Mammary epithelial cell (primary cell): ENCODE data around the gene BEGAIN.

Experiments used
- EZH2 ChIP-seq: IDR thresholded peaks from 2 replicates; pipeline ENCODE4 v1.6.1; 2012; ENCODE audit warnings: low read length, inconsistent platforms, borderline replicate concordance
- TF ChIP-seq, protein P1 (sequence below), 2 donors: IDR thresholded peaks in 1 of 2; conservative IDR thresholded peaks in 1 of 2; 2 replicates each; pipeline ENCODE4 v1.5.1; 2011 to 2012; ENCODE audit warnings: inconsistent platforms in 2 of 2, low read length in 2 of 2, mild to moderate bottlenecking in 2 of 2, control low read depth in 1 of 2, low read depth in 1 of 2; ENCODE audit not compliant: insufficient read depth in 1 of 2; ENCODE audit errors: extremely low read depth in 1 of 2

DNA sequence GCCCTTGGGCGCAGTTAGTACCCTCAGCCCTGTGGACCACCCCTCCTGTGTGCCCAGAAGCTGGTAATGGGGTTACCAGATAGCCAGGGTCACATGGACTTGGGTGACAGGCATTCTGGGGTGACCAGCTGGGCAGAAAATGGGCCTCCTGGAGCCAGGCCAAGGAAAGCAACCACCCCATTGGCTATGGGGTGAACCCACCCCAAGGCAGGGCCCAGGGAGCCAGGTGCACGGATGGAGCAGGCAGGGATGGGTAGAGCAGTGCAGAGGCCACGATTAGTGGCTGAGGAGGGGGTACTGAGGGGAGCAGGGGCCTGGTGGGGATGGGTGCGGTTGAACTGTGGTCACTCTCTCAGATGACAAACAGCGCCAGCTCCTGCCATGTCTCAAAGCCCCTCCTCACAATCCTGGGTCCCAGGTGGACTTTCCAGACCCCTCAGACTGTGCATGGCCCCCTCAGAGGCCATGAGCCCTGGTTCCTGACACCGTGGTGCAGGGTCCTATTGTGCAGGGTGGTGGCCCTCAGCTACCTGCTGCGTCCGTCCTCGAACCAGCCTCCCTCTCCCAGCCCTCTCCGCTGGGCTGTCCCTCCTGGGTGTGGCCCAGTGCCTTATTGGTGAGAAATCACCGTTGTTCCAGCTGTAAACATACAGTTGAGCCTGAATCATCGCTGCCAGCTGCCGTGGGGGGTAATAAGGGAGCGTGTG is 23.4 kb upstream of the BEGAIN start:
- TF ChIP-seq EZH2, result no peak
- TF ChIP-seq, protein P1, sequence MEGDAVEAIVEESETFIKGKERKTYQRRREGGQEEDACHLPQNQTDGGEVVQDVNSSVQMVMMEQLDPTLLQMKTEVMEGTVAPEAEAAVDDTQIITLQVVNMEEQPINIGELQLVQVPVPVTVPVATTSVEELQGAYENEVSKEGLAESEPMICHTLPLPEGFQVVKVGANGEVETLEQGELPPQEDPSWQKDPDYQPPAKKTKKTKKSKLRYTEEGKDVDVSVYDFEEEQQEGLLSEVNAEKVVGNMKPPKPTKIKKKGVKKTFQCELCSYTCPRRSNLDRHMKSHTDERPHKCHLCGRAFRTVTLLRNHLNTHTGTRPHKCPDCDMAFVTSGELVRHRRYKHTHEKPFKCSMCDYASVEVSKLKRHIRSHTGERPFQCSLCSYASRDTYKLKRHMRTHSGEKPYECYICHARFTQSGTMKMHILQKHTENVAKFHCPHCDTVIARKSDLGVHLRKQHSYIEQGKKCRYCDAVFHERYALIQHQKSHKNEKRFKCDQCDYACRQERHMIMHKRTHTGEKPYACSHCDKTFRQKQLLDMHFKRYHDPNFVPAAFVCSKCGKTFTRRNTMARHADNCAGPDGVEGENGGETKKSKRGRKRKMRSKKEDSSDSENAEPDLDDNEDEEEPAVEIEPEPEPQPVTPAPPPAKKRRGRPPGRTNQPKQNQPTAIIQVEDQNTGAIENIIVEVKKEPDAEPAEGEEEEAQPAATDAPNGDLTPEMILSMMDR (conservative IDR thresholded peaks at IDR 0.05 in 1 of 2, IDR thresholded peaks at IDR 0.05 in 1 of 2; ENCODE audit: extremely low read depth in 1 of 2, insufficient read depth in 1 of 2, low read depth in 1 of 2, low read length in 2 of 2), result no peak
